ENCODE results near the gene BCL7A.
"Not testable (repeated sequence)": the region's sequence is repeated elsewhere in the genome, so short reads cannot be mapped to it uniquely, and the experiment has no call there.

Gene BCL7A

GRCh38 chr12:122028165-122028904, 6.7 kb downstream of the BCL7A start:
- DNase-seq = no peak

- no peak for DNase-seq
Measured at GRCh38 chr12:122028905-122029560, 7.3 kb downstream of the BCL7A start.

GRCh38 chr12:122029620-122030423, 8.1 kb downstream of the BCL7A start:
- DNase-seq = no peak

GRCh38 chr12:122030424-122031035, 8.8 kb downstream of the BCL7A start:
- no peak for DNase-seq

GRCh38 chr12:122031342-122032216, 9.9 kb downstream of the BCL7A start:
- peak; percentile 32 for DNase-seq

- no peak for DNase-seq
Measured at GRCh38 chr12:122032580-122032979, 10.9 kb downstream of the BCL7A start.

- no peak for DNase-seq
Measured at GRCh38 chr12:122035292-122035691, 13.6 kb downstream of the BCL7A start.

GRCh38 chr12:122036153-122036552, 14.5 kb downstream of the BCL7A start:
- DNase-seq = no peak

GRCh38 chr12:122040579-122041386, 19.1 kb downstream of the BCL7A start:
- DNase-seq = no peak

GRCh38 chr12:122041458-122041857, 19.8 kb downstream of the BCL7A start:
- not testable (repeated sequence) for DNase-seq

GRCh38 chr12:122042910-122043309, 21.2 kb downstream of the BCL7A start:
- DNase-seq = no peak

- DNase-seq = no peak
Measured at GRCh38 chr12:122043476-122043875, 21.8 kb downstream of the BCL7A start.

GRCh38 chr12:122045262-122045661, 23.6 kb downstream of the BCL7A start:
- no peak for DNase-seq

- DNase-seq = no peak
Measured at GRCh38 chr12:122046145-122046544, 24.5 kb downstream of the BCL7A start.

- DNase-seq = no peak
Measured at GRCh38 chr12:122048151-122048550, 26.5 kb downstream of the BCL7A start.

- DNase-seq = no peak
Measured at GRCh38 chr12:122049827-122050226, 28.1 kb downstream of the BCL7A start.

- DNase-seq = no peak
Measured at GRCh38 chr12:122050706-122051105, 29.0 kb downstream of the BCL7A start.

- DNase-seq = no peak
Measured at GRCh38 chr12:122051231-122051876, 29.7 kb downstream of the BCL7A start.

GRCh38 chr12:122052285-122052684, 30.6 kb downstream of the BCL7A start:
- DNase-seq = no peak

- no peak for DNase-seq
Measured at GRCh38 chr12:122054842-122055520, 33.3 kb downstream of the BCL7A start.

Measured in effector CD4-positive, alpha-beta T cell (primary cell).